Hepatocyte (in vitro differentiated cells): ENCODE measurements around the gene RPL10.

Experiments
- EZH2 ChIP-seq: fragments of 200-600 bp; sonication (generic); IDR thresholded peaks from 2 replicates; pipeline ENCODE4 v1.6.1; 2016; ENCODE audit warnings: antibody characterized with exemption, mild to moderate bottlenecking, borderline replicate concordance
- EZH2phosphoT487 ChIP-seq: fragments of 200-600 bp; sonication (generic); IDR thresholded peaks from one replicate; pipeline ENCODE4 v1.6.1; 2018; ENCODE audit warnings: antibody characterized with exemption, mild to moderate bottlenecking, low read depth, moderate library complexity; ENCODE audit not compliant: unreplicated experiment, severe bottlenecking
- TF ChIP-seq, protein P1 (sequence below): fragments of 200-600 bp; sonication (generic); IDR thresholded peaks from 2 replicates; pipeline ENCODE4 v1.5.1; 2016; ENCODE audit warnings: antibody characterized with exemption, mild to moderate bottlenecking; ENCODE audit not compliant: poor library complexity

DNA sequence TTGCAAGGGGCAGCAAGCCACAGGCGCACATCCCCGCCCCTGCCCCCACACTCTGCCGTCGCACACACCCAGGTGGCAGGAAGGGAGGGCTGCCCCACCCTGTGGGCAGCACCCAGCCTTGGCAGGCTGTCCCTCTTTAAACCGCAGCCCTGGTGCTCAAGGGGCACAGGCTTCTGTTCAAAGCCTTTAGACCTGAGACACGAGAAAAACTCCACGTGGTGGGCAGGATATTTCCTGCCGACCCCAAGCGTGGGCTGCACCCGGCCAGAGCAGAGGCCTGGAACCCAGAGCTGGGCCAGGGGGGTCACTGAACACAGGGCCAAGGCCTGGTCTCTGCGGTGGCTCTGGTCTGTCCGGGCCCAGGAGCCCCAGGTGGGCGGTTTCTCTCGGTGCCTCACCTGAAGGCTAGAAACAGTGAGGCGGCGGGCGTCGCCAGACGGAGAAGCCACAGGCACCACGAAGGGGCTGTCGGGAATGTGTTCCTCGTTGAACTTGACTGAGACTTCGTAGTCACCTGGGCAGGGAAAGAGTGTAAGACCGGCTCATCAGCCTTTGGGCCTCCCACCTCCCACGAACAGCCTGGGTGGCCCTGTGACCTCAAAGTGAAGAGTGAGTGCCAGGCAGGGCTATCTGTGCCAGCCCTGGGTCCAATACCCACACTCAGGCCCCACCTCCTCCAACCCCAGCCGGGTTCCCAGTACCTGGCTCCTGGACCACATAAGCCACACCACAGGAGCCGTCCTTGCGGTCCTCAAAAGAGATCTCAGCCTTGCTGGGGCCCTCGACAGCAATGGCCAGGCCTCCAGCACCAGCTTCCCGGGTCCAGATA lies 46.8 kb upstream of the RPL10 start:
- TF ChIP-seq, protein P1, sequence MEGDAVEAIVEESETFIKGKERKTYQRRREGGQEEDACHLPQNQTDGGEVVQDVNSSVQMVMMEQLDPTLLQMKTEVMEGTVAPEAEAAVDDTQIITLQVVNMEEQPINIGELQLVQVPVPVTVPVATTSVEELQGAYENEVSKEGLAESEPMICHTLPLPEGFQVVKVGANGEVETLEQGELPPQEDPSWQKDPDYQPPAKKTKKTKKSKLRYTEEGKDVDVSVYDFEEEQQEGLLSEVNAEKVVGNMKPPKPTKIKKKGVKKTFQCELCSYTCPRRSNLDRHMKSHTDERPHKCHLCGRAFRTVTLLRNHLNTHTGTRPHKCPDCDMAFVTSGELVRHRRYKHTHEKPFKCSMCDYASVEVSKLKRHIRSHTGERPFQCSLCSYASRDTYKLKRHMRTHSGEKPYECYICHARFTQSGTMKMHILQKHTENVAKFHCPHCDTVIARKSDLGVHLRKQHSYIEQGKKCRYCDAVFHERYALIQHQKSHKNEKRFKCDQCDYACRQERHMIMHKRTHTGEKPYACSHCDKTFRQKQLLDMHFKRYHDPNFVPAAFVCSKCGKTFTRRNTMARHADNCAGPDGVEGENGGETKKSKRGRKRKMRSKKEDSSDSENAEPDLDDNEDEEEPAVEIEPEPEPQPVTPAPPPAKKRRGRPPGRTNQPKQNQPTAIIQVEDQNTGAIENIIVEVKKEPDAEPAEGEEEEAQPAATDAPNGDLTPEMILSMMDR: no peak
- TF ChIP-seq EZH2 (no peak), EZH2phosphoT487 (no peak)
